GM11168 (cell line): ENCODE data around the gene MERTK.

ENCODE experiments used
- in situ Hi-C: fragments of 300-500 bp; cut with MboI; formaldehyde crosslinking; loops from one replicate; pipeline ENCODE4 v1.12.0; 2022; ENCODE audit warnings: low sequenced_read_pairs; ENCODE audit not compliant: unreplicated experiment

Gene MERTK

GRCh38 chr2:111944531-111945210 is 46.3 kb downstream of the MERTK start:
- in situ Hi-C loops = no loop called here

GRCh38 chr2:111945444-111946293 is 47.3 kb downstream of the MERTK start:
- in situ Hi-C loops = no loop called here

- in situ Hi-C loops = no loop called here
Observed at GRCh38 chr2:111946294-111947114, 48.1 kb downstream of the MERTK start.

DNA sequence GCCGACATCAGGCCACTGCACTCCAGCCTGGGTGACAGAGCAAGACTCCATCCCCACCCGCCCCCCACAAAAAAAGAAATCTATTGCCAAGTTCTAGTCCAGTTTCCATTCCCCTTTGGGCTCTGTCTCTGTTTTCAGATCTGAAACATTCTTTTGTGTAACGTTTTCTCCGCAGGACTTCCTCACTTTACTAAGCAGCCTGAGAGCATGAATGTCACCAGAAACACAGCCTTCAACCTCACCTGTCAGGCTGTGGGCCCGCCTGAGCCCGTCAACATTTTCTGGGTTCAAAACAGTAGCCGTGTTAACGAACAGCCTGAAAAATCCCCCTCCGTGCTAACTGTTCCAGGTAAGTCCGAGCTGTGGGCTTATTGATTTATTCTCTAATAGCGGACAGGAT is 48.8 kb downstream of the MERTK start:
- in situ Hi-C loops = no loop called here

DNA sequence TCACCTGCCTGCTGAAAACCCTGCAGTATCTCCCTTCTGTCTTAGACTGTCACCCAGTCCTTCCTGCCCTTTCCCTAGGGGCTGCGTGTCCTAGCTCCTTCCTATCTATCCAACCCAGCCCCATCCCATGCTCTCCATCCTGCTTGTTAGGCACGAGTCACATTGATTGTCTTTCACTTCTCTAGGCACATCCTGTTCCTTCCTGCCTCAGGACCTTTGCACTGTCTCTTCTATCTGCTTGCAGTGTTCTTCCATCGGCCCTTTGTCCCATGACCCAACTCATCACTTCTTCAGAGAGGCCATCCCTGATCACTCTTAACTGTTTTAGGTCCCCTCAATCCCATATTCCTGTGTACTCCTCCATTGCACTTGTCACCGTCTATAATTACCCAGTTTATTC is 50.4 kb downstream of the MERTK start:
- in situ Hi-C loops = no loop called here

DNA sequence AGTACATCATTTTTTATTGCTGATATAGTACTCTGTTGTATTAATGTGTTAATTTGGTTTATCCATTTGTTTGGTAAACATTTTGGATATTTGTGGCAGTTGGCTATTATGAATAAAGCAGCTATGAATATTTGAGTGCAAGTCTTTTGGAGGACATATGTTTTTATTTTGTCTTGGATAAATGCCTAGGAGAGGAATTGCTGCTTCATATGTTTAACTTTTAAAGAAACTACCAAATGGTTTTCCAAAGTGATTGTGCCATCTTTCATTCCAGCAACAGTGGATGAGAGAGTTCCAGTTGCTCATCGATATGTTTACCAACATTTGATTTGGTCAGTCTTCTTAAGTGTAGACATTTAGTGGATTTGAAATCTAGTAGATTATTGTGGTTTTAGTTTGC is 51.8 kb downstream of the MERTK start:
- in situ Hi-C loops = no loop called here

- in situ Hi-C loops = no loop called here
Observed at GRCh38 chr2:111951486-111951885, 53.1 kb downstream of the MERTK start.

DNA sequence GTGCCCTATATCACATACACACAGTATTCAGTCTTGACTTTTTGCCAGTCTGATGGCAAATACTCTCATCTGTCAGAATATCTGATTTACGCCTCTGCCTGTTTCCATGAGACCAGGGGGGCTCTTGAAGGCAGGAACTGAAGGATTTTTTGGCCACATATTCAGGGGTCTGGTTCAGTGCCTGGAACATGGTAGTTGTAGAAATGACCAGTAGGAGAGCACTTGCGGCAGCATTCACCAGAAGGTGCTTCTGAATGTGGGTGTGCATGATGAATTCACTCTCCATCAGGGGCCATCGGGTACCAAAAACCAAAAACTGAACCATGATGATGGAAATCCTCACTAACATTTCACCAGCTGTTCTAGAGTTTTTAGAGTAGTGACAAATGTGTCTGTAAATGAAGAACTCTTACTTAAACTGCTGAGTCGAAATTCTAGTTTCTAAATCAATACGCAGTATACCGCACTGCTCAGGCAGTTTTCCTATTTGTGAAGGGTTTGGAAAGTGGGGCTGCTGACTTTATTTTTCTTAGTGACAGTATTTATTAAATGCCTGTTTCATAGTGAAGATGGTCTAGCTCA is 54.6 kb downstream of the MERTK start:
- in situ Hi-C loops = no loop called here

DNA sequence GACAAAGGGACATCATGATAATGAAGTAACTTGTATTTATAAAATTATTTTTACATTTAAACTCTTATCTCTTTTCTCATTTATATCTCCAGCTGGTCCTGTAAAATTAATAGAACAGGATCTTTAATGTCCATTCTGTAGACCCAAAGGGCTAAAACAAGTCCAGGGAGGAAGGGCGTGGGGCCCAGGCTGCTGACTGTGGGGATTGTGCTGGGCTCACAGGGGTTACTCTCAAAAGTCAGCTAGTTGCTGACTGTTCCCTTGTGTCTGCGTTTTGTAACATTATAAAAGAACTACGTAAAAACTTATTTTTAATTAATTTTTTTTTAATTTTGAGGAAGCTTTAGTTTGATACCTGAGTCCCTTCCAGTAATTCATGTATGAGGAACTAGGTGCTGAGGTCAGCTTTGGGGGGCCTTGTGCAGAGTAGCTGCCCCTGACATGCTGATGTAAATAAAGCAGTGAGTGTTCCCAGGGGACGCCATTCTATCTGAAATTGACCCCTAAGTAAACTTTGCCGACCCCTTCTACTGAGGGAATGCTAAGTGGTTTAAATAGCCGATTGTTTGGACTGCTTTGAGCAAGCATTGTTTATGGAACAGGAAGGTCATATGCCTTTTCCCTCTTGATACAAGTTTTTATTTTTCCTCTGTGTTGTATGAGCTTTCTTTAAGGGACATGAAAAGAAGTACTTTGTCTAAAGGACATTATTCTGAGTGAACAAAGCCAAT is 56.4 kb downstream of the MERTK start:
- in situ Hi-C loops = no loop called here

DNA sequence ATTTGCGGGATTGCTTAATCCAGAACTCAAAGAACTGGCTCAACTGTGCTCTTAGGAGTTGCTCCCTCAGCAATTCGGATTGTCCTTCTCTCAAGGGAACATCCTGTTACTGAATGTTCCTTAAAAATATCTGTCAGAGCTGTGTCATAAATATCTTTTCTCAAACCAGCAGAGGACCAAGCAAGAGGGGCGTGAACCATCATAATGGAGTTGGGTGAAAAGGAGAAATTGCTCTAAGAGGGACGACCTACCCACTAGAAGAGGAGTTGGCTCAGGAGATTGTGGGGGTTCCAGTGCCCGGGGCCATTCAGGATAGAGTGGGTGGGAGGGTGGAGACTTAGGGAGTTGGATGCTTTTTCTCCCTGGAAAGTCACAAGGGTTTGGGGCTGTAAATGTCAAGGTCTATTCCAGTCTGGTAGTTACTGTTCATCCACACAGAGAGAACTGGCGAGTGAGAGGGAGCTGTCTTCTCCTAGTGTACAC is 59.5 kb downstream of the MERTK start:
- in situ Hi-C loops = no loop called here

GRCh38 chr2:111958901-111959300 is 60.5 kb downstream of the MERTK start:
- in situ Hi-C loops = no loop called here

DNA sequence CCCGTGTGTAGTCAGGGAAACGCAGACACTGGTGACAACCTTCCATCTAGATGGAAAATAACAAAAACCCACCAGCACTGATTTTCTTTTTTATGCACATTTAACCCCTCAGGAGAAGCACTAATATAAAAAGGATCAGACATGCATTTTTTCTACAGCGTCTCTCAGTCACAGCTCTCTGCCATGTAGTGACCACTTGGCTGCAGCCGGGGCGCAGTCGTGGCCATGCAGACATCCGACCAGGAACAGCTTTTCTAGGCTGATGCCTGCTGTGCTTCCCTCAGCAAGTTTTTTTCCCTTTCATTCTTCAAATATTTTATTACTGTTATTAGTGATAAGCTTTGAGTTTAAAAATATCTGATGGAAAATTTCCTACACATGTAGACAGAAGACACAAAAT is 63.3 kb downstream of the MERTK start:
- in situ Hi-C loops = loop anchor here (10.0 kb wide), 2 partner anchors 493 to 973 kb away; no protein-coding TSS in a partner anchor

- in situ Hi-C loops = loop anchor here (10.0 kb wide), 2 partner anchors 492 to 972 kb away; no protein-coding TSS in a partner anchor
Observed at GRCh38 chr2:111963086-111963485, 64.7 kb downstream of the MERTK start.

GRCh38 chr2:111963508-111963907 is 65.1 kb downstream of the MERTK start:
- in situ Hi-C loops = loop anchor here (10.0 kb wide), 2 partner anchors 491 to 971 kb away; no protein-coding TSS in a partner anchor

DNA sequence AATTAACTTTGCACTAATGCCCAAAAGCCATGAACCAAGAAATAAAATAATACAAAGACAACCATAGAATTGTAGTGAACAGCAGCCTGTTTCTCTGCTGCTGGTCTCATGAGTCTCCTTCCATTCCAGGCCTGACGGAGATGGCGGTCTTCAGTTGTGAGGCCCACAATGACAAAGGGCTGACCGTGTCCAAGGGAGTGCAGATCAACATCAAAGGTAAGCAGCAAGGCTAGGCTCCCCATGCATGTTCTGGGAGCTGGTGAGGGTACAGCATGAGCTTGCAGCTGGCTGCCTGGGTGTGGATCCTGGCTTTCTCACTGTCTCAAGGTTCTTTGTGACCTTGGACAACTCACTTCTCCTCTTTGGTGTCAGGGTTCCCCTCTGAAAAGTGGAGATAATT is 66.7 kb downstream of the MERTK start:
- in situ Hi-C loops = loop anchor here (10.0 kb wide), 2 partner anchors 490 to 970 kb away; no protein-coding TSS in a partner anchor

DNA sequence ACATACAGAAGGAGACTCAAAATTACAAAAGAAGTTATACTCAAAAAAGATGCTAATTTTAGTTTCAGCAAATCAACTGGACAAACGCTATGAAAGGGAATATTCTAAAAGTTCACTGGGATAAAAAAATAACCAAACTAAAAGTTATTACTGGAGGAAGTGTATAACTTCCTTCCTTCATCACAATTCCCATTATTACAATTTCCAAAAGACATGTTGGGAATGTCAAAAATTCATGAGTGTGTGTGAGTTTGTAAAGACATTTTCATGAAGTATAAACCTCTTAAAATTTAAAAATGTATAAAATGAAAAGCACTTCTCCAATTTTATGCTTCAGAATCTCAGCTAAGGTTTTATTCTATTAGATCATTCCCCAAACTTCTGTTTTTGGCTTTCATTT is 67.8 kb downstream of the MERTK start:
- in situ Hi-C loops = loop anchor here (10.0 kb wide), 2 partner anchors 489 to 969 kb away; no protein-coding TSS in a partner anchor

DNA sequence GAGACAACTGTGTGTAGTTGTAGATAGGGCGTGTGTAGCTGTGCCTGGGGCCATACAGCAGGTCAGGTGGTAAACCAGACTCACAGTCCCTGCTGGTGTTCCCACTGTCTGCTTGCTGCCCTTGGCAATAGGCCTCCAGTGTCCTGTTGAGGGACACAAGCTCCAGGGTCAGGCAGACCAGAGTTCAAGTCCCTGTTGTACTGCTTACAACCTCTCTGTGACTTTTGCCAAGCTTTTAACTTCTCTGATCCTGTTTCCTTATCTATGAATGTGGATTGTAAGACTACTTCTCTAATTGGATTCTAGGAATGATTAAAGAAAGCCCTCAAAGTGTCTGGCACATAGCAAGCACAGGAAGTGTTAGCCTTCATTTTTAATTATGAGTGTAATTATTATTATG is 68.6 kb downstream of the MERTK start:
- in situ Hi-C loops = loop anchor here (10.0 kb wide), 2 partner anchors 488 to 968 kb away; no protein-coding TSS in a partner anchor

DNA sequence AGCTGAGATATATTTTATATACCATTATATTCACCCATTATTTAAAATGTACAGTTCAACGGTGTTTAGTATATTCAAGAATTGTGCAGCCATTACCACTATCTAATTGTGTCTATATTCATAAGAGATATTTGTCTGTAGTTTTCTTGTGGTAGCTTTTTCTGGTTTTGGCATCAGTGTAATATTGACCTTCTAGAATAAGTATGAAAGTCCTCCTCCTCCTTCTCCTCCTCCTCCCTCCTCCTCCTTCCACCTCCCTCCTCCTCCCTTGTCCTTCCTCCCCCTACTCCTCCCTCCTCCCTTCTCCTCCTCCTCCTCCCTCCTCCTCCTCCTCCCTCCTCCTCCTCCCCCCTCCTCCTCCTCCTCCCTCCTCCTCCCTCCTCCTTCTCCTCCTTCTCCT is 72.0 kb downstream of the MERTK start:
- in situ Hi-C loops = no loop called here

DNA sequence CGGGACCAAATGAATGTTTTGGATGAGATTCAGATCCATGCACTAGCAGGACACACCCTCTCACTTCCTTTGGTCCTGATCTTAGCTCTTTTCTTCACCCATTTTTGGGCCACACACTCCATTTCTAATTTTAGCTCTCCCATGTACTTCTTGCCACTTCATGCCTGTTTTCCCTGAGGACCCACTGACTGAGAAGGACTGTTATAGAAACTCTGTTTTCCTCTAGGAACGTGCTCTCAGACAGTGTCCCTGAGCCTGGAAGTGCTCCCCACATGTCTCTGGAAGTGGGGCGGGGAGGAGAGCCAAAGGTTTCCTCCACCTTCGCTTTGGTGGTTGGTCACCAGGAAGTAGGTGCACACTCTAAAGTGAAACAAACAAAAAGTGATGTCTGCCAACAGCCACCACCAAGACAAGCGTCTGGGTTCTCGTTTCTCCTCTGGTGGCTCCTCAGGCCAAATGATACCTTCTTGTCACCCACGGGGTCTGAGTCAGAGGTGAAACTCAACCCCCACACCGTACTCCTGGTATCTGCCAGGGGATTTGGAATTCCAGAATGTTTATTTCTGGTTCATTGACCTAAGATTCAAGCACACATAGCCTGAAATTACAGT is 74.7 kb downstream of the MERTK start:
- in situ Hi-C loops = no loop called here
